Heart right ventricle (tissue), 16 donors: ENCODE results near the gene ADORA2A. TPM values are rescaled to one million over a fixed set of nuclear protein-coding genes. Genes with fewer than 3 reads are reported as not detected.

Experiments used
- ATAC-seq, 8 donors: fragments of 200-7000 bp; cut with Tn5 transposase; one replicate each; pipeline ENCODE4 v1.9.1; 2020; ENCODE audit warnings: mild to moderate bottlenecking in 8 of 8, moderate library complexity in 8 of 8, moderate number of reproducible peaks in 1 of 8
- DNase-seq, 2 donors: peaks; one replicate each; pipeline ENCODE4 v3.0.0-alpha.2; 2020
- H3K27ac ChIP-seq, 10 donors: fragments of 200-600 bp; sonication (generic) in 2 of 10; one replicate each; pipeline versions ENCODE4 v1.5.0 to v1.8.0; 2020 to 2022; ENCODE audit warnings: mild to moderate bottlenecking in 3 of 10
- H3K27me3 ChIP-seq, 7 donors: fragments of 200-600 bp; one replicate each; pipeline ENCODE4 v1.8.0; 2021 to 2022; ENCODE audit warnings: mild to moderate bottlenecking in 2 of 7
- H3K36me3 ChIP-seq, 9 donors: fragments of 200-600 bp; sonication (generic) in 1 of 9; one replicate each; pipeline versions ENCODE4 v1.5.0 to v1.8.0; 2020 to 2022; ENCODE audit warnings: mild to moderate bottlenecking in 2 of 9
- H3K4me1 ChIP-seq, 9 donors: fragments of 200-600 bp; sonication (generic) in 1 of 9; one replicate each; pipeline versions ENCODE4 v1.5.0 to v1.8.0; 2020 to 2022; ENCODE audit warnings: mild to moderate bottlenecking in 4 of 9
- H3K4me3 ChIP-seq, 10 donors: fragments of 200-600 bp; sonication (generic) in 2 of 10; one replicate each; pipeline versions ENCODE4 v1.5.0 to v1.8.0; 2020 to 2022; ENCODE audit warnings: mild to moderate bottlenecking in 7 of 10, moderate library complexity in 2 of 10
- H3K9me3 ChIP-seq, 11 donors: fragments of 200-600 bp in 10 of 11; sonication (generic) in 2 of 11; one replicate each; pipeline versions ENCODE4 v1.5.0 to v1.8.0; 2013 to 2022; ENCODE audit warnings: mild to moderate bottlenecking in 2 of 11, control low read depth in 1 of 11, moderate library complexity in 1 of 11
- WGBS, 2 donors: extraction: QIAGEN DNeasy Blood & Tissue Kit; methylation state at CpG; one replicate each; pipeline ENCODE4 v1.1.7; 2013; ENCODE audit warnings: inconsistent platforms in 1 of 2; 5-methylcytosine and 5-hydroxymethylcytosine counted together
- intact Hi-C, 10 donors: fragments of 100-400 bp; cut with DNase I; formaldehyde crosslinking; loops; one replicate each; pipeline versions ENCODE4 v1.11.1 to v1.14.2; 2022
- polyA plus RNA-seq, 2 donors: library from polyadenylated mRNA; stranded (reverse); fragments of 200-250 nt; gene quantifications; one replicate each; pipeline ENCODE4 v1.2.3, GENCODE V29; 2013
- total RNA-seq, 10 donors: library from RNA; stranded (reverse); fragmentation: NEBNext Ultra II Directional in 3 of 10; extraction: Animal tissue kit (Norgen Biotek cat#: 25700) in 3 of 10; gene quantifications; one replicate each; pipeline versions ENCODE4 v1.2.1 to v1.2.4, GENCODE V29; 2021 to 2023
- TF ChIP-seq, protein P1 (sequence below), 9 donors: fragments of 200-600 bp; sonication (generic) in 2 of 9; IDR thresholded peaks; one replicate each; pipeline versions ENCODE4 v1.5.0 to v1.8.0; 2021 to 2022; ENCODE audit warnings: antibody characterized with exemption in 9 of 9, mild to moderate bottlenecking in 5 of 9, moderate library complexity in 1 of 9
- donor health status: Arrhythmogenic right ventricular cardiomyopathy.
- donor health status: ischemic (EF 13 %, LVEDD 7.1; RV severe dilation, severe dysfunction).
- donor health status: healthy with polysubstance abuse.
- donor health status: DM: no; HTN: yes; CAD: no.
- donor health status: DM: no; HTN: no; CAD: no.
- donor health status: ischemic (EF 25% LVEDD 6.9; RV normal size, moderate dysfunction).
- donor health status: ischemic (EF 25% LVEDD 5.7; RV mildly dilated, moderate dysfunction).
- donor health status: healthy.
- donor health status: DM: yes; HTN: yes; CAD: no.
- donor health status: Ischemic cardiomyopathy.
- donor health status: ischemic (EF 35%, LVEDD 5.7; RV mildly dilated, moderate dysfunction).
- donor health status: nonischemic (EF 11% LVEDD 7.7; RV severe dilation, severe dysfunction).
- donor health status: DM: yes; HTN: yes; CAD: no.
- donor health status: PGD.
- donor health status: ischemic (EF 29% LVEDD 5.4; RV normal size, mild dysfunction).
- donor health status: nonischemic (EF 23%, LVEDD 6.1; RV moderate dilation, normal function).

ADORA2A gene
- total and polyA plus RNA-seq, 12 donors: 1.5 to 9.7 (median 4.1) TPM

DNA sequence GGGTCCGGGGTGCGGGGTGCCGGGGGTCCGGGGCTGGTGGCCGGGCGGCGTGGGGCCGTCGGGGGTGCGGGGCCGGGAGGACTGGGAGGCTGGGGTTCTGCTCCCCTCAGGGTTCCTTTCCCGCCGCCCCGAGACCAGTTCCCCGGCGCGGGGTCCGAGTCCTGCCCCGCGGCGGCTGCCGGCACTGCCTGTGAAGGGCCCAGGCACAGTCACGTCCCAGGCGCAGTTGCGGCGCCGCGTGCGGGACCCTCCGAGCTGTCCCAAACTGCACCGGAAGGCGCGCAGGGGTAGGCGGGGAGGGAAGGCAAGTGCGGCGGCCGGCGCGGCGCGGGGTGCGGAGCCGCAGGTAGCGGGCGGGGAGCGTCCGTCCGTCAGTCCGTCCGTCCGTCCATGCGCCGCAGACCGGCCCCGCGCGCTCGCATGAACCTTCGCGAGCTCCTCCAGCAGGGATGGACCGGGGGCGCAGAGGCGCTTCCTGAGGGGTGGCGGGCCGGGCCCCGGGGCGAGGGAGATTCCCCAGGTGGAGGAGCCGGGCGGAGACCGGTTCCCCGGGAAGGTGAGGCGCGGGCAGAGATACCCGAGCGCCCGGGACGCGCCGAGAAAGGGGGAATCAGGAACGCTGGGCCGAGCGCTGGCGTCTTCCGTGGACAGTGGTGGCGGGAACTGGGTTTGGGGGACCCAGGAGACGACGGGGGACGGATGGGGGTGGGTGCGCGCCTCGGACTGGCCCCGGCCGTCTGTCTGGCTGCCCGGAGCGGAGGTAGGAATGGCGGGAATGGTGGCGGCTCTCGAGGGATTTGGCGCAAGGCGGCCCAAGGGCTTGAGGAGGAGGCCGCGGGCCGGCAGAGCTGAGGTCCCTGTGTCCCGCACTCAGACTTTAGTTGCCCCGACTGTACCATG lies 3.1 kb upstream of the ADORA2A start:
- DNase-seq: peak in 1 of 2 donors; percentile 35
- 6% methylated on average over 58 to 105 of the region's 105 CpGs for WGBS, 2 donors

DNA sequence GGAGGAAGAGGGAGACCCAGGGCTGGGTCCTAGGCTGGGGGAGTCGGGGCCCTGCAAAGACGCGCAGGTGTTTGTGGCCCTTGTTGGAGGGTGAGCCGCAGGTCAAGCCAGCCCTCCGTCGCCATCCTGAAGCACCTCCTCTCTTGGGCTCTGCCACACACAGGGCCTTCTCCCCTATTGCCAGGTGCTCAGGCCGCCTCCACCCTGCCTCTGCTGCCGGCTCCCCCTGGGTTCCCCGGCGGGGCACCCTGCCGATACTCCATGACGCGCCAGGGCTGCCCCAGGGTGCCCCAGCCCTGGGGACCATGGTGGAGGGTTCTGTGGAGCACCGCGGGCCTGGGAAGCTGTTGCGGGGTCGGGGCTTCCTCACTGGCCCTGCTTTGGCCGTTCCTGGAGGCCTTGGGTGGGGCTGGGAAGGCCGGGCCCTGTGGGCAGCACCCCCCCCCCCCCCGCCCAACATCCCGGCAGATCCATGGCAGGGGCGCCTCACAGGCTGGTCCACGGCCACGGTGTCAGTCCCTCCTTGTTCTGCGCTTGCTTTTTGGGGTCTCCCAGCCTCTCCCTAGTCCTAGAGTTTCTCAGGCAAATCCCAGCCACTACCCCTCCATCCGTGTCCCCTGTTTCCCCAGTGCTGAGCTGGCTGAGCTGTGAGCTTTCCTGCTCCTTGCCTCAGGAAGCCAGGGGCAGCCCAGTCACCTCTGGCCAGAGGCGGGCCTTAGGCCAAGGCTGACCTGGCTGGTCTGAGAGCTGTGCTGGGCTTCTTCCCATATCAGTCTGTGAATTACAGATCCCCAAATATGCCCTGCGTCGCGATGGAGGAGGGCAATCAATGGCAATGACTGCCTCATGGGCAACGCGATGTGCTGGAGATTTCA lies 2.3 kb upstream of the ADORA2A start:
- TF ChIP-seq, protein P1, sequence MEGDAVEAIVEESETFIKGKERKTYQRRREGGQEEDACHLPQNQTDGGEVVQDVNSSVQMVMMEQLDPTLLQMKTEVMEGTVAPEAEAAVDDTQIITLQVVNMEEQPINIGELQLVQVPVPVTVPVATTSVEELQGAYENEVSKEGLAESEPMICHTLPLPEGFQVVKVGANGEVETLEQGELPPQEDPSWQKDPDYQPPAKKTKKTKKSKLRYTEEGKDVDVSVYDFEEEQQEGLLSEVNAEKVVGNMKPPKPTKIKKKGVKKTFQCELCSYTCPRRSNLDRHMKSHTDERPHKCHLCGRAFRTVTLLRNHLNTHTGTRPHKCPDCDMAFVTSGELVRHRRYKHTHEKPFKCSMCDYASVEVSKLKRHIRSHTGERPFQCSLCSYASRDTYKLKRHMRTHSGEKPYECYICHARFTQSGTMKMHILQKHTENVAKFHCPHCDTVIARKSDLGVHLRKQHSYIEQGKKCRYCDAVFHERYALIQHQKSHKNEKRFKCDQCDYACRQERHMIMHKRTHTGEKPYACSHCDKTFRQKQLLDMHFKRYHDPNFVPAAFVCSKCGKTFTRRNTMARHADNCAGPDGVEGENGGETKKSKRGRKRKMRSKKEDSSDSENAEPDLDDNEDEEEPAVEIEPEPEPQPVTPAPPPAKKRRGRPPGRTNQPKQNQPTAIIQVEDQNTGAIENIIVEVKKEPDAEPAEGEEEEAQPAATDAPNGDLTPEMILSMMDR (IDR thresholded peaks at IDR 0.05): no peak
- intact Hi-C loops: loop anchor here in 9 of 10 donors (5.0 to 10.0 kb wide), 9 partner anchors 47 to 102 kb away; no protein-coding TSS in a partner anchor
- no peak for ATAC-seq
- 74 to 75% methylated on average over 29 to 32 of the region's 32 CpGs for WGBS, 2 donors
- Histone ChIP-seq H3K4me1 (peaks cover 26 to 91% (median 59%) of the 10 kb centered on the region in 9 donors), H3K27ac (peak overlapping the region; percentile 46 to 89 (median 72)), H3K36me3 (no peaks in the 10 kb centered on the region), H3K27me3 (peaks cover 0 to 10% (median 0%) of the 10 kb centered on the region in 7 donors), H3K9me3 (no peaks in the 10 kb centered on the region), H3K4me3 (peak overlapping the region; percentile 61 to 90 (median 76))
- DNase-seq: peak in 1 of 2 donors; percentile 10

More for the DNA sequence above, 3.1 kb upstream of the ADORA2A start:
- H3K27ac ChIP-seq: peak overlapping the region; percentile 6 to 89 (median 72)
- H3K4me1 ChIP-seq: peaks cover 22 to 91% (median 59%) of the 10 kb centered on the region in 9 donors
- H3K4me3 ChIP-seq: peak overlapping the region; percentile 61 to 90 (median 76)
- intact Hi-C loops: loop anchor here in 9 of 10 donors (5.0 to 10.0 kb wide), 8 partner anchors 58 to 103 kb away; no protein-coding TSS in a partner anchor
- H3K27me3 ChIP-seq: peaks cover 0 to 10% (median 0%) of the 10 kb centered on the region in 7 donors
- no peaks in the 10 kb centered on the region for H3K9me3 ChIP-seq
- no peaks in the 10 kb centered on the region for H3K36me3 ChIP-seq
- ATAC-seq: peak in 3 of 8 donors; percentile 3 to 13 (median 8)
- TF ChIP-seq, protein P1 (IDR thresholded peaks at IDR 0.05): no peak

DNA sequence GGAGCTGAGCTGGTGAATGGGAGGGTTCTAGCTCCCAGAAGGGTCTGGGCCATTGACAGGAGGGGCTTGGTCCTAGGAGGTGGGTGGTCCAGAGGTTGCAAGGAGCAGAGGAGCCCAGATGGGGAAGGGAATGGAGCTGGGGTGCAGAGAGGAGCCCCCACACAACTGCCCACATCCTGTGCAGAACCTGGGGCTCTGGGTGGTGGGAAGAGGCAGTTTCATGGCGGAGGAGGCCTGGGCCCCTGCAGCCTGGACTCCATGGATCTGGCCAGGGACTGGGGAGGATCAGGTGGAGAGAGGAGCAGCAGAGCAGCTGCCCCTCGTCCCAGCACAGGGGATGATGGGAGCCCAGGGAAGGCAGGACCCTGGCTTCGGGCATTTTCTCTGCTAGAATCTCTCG lies 963 bp upstream of the ADORA2A start:
- H3K27ac ChIP-seq: peak overlapping the region in 2 of 10 donors; percentile 19 to 91
- H3K4me3 ChIP-seq: no peak overlapping the region

More for the DNA sequence above, 963 bp upstream of the ADORA2A start:
- ATAC-seq: no peak
- Histone ChIP-seq H3K9me3 (no peaks in the 10 kb centered on the region), H3K36me3 (no peaks in the 10 kb centered on the region), H3K4me1 (peaks cover 16 to 91% (median 59%) of the 10 kb centered on the region in 9 donors), H3K27me3 (peaks cover 0 to 10% (median 0%) of the 10 kb centered on the region in 7 donors)
- TF ChIP-seq, protein P1 (IDR thresholded peaks at IDR 0.05): no peak
- WGBS, 2 donors: 88 to 92% methylated on average over 4 of the region's 4 CpGs
- intact Hi-C loops: loop anchor here in 3 of 10 donors (5.0 to 10.0 kb wide), 2 partner anchors 46 to 58 kb away; no protein-coding TSS in a partner anchor
- DNase-seq: no peak
